GM21528 (cell line): ENCODE measurements around the gene EID3.
A peak's percentile ranks its signal among the peaks of the same experiment; 100 is the strongest.
"Not testable (repeated sequence)": the region's sequence is repeated elsewhere in the genome, so short reads cannot be mapped to it uniquely, and the experiment has no call there.

Source experiments
- ATAC-seq: cut with Tn5 transposase; IDR thresholded peaks from one replicate; pipeline ENCODE4 v1.9.1; 2021; ENCODE audit warnings: mild to moderate bottlenecking, moderate library complexity; ENCODE audit not compliant: unreplicated experiment, low FRiP score

Gene EID3

DNA sequence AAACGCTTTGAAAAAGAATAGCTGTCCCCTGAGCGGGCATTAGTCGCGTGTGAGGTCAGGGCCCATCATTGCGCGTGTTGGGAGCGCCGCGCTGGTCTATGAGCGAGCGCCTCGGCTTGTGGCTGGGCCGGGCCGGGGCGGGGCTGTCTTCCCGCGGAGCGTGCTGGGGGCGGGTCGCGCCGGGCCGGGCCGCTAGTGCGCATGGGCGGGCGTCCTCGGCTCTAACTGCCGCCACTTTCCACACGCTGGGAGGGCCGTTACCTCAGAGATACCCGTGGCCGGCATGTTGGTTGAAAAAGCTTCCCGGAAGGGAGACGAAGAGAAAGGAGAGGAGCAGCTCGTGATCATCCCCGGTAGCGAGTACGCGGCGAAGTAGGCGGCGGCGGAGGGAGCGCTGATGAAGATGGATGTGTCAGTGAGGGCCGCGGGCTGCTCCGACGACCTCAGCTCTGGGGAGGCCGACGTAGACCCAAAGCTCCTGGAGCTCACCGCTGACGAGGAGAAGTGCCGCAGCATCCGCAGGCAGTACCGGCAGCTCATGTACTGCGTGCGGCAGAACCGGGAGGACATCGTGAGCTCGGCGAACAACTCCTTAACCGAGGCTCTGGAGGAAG lies at the start of gene EID3:
Gene EID3, plus strand, starts transcription at position 202 of the 614 bp plus-strand sequence. Its CDS starts 196 bp downstream, at position 398.
- ATAC-seq, result peak; percentile 74

DNA sequence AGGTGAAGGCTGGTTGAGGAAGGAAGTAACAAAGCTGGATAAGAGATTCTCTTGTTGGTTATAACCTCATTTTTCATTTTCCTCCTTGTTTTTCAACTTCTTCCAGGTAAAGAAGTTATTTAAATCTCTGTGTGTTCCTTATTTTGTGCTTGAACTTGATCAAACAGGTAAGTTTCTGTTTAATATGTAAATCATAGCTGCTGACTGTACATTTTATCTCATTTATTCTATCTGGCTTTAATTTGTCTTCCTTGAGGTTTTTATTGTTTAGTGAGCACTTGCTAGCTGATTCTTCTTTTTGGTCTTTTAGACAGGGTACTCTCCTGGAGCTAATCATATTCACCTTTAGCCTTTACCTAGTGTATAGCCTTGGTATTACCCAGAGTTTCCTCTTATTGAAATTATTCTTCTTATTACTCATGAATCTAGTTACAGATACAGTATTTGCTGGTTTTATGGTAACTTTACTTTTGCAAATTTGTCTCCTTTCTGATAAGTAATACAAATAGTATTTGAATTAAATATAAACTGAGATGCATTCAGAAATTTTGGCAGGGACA lies 45.5 kb upstream of the EID3 start:
- ATAC-seq, result no peak

DNA sequence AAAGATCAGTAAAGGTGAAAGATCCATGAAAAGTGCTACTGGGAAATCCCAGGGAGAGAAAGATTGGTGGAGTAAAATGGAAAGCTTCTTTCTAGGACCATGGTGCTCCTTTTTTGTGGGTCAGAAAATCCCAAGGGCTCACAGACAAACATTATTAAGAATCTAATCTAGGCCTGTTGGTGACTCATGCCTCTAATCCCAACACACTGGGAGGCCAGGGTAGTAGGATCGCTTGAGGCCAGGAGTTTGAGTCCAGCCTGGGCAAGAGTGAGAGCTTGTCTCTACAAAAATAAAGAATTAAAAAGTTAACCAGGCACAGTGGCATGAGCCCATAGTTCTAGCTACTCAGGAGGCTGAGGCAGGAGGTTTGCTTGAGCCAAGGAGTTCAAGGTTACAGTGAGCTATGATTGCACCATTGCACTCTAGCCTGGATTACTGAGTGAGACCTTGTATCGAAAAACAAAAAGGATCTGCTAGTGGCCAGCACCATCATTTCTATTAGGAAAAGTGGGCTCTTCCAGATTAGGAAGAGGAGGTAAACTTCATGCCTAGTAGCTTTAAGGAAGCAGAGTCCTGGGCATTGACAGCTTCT lies 45.0 kb upstream of the EID3 start:
- no peak for ATAC-seq

DNA sequence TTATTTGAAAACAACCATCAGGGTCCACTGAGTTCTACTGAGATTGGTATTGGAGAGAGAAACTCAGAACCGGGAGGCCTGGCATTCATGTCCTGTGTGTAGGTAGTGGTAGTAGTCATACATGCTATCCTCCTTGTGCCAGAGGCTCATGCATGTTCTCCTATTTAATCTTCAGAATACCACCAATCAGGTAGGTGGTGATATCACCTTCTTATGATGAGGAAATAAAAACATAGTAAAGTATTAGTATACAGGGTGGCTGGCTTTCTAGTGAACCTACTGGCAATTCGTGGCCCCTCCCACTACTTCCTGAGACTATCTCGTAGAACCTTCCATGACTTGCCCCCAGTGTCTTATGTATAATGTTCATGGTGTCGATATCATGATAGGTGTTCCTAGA lies 40.5 kb upstream of the EID3 start:
- no peak for ATAC-seq

DNA sequence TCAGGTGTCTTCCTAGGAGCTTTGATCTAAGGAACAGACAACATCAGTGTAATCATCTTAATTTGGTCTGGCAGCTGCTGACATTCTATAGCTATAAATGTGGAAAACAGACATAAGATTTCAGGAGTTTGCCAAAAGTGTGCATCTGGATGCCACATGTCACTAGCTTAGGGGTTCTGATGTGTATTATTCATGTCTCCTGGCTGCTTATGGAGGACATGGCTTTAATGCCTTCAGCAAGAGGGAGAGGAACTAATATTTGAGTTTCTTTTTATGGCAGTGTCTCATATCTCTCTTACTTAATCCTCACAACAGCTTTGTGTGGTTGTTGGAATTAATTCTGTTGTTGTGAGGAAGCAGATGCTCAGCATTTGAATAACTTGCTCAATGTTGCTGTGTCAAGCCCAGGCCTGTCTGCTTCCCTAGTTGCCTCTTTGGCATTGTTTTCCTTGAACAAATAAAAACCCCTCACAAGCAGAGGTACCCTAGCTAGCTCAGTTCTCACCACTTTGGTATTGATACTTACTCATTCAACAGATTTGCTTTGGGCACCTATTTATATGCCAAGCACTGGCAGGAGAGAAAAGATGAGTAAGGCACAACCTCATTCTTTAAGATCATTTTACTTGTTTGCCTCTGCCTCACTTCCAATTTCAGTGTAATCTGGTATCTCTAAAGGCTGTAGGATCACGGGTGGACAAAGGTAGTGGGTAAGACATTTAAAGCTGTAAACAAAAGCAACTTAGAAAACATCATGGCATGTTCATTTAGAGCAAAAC lies 39.8 kb upstream of the EID3 start:
- ATAC-seq, result no peak

DNA sequence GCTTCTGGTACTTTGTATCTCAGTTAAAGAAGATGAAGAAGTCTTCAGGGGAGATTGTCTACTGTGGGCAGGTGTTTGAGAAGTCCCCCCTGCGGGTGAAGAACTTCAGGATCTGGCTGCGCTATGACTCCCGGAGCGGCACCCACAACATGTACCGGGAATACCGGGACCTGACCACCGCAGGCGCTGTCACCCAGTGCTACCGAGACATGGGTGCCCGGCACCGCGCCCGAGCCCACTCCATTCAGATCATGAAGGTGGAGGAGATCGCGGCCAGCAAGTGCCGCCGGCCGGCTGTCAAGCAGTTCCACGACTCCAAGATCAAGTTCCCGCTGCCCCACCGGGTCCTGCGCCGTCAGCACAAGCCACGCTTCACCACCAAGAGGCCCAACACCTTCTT lies 38.1 kb upstream of the EID3 start:
- not testable (repeated sequence) for ATAC-seq

DNA sequence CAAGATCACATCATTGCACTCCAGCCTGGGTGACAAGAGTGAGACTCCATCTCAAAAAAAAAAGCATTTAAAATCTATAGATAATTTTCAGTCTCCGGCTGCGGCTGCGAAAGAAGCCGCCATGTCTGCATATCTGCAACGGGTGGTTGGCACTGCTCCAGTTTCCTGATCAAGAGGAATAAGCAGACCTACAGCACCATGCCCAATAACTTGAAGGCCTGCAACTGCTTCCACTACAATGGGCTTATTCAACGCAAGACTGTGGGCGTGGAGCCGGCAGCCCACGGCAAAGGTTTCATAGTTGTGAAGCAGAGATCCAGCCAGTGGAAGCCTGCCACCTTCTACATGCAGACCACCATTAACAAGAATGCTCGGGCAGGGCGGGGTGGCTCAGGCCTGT lies 30.6 kb upstream of the EID3 start:
- ATAC-seq, result no peak

DNA sequence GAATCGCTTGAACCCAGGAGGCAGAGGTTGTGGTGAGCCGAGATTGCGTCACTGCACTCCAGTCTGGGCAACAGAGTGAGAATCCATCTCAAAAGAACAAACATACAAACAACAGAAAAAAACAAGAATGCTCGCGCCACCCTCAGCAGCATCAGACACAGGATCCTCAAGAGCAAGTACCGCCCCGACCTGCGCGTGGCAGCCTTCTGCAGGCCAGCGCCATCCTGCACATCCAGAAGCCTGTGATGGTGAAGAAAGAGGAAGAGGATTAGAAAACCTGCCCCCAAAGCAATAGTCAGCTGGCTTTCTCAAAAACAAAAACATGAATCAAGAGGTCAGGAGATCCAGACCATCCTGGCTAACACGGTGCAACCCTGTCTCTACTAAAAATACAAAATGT lies 30.0 kb upstream of the EID3 start:
- no peak for ATAC-seq

DNA sequence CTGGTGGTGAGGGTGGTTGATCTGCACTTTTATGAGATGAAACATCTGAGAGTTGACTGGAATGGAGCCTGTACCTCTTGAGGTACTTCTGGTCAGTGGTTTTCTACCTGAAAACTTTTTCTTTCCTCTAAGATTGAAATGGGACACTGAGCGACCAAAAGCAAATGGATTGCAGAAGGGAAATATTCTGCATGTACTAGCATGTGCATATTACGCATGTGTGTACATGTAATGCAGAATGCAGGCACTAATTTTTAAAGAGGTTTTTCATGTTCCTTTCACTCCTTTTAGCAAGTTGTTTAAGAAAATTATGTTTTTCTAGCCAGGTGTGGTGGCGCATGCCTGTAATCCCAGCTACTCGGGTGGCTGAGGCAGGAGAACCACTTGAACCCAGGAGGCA lies 28.7 kb upstream of the EID3 start:
- ATAC-seq, result no peak

DNA sequence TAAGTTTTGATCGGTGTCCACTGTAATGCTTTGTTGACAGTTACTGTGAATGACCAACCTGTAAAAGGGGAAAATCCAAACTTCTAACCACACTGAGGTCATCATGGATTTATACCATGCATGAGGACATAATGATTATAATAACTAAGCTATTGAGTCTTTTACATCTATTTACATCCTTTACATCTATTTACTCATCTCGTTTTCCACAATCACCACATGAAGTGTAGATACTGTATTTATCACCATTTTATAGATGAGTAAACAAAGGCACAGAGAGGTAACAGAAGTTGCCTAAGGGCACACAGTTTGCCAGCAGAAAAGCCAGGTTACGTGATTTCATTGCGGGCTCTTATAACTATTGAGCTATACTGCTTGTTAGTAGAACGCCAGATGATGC lies 27.9 kb upstream of the EID3 start:
- ATAC-seq, result no peak

DNA sequence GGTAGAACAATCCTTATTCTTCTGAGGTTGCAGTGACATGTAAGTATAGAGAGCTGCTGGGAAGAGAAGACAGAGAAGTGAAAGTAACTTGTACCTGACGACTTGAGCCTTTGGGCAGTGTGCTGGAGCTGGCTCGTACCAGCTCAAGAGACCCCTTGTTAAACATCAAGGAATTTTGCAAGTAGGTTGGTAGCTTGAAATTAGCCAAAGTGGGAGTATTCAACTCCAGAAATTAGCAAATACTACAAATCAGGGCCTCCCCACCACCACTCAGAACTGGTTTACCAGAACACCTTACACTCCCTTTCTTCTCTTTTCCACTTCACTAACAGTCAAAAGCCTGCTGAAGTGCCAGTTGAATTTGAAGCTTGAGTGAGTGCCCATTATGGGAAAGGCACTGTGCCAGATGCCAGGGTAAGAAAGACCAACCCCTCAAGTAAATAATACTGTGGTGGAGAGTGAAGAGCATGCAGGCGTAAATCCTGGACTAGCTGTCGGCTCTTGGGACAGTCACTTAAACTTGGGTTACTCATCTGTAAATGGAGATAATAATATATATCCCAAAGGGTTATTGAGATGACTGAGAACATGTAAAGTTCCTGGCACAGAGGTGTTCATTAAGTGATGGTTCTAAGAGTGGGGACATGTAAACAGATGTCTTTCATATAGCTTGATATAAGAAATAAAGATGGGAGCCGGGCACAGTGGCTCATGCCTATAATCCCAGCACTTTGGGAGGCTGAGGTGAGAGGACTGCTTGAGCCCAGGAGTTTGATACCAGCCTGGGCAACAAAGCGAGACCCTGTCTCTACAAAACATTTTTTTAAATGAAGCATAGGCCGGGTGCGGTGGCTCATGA lies 27.0 kb upstream of the EID3 start:
- ATAC-seq, result no peak

DNA sequence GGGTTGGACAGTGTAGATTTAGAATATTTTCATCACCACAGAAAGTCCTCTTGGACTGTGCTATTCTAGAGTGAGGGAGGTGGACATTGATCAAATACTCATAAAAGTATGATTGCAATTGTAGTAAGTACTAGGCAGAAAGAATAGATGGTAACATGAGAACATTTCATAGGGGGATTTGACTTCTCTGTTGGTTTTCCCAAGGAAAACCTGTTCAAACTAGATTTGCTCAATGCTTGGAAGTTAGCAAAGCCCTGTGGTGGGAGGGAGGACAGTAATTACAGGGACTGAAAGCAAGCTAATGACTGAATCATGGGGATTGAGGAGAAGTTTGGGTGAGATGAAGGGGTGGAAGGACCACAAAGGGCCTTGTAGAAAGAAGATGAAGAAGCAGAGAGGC lies 24.4 kb upstream of the EID3 start:
- ATAC-seq, result no peak

DNA sequence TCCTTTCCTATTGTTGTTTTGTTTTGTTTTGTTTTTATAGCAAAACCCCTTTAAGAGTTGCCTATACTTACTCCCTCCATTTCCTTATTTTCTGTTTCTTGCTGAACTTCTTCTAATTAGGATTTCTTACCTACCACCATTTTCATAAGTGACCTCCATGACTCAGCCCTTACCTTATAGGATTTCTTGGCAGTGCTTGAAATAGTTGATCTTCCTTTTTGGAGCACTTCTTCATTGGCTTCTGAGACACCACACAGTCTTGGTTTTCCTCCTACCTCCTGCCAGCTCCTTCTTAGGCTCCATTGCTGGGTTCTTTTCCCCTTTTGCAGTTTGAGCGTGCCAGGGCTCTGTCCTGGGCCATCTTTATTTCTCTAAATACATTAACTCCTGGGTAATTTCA lies 23.4 kb upstream of the EID3 start:
- ATAC-seq, result no peak

DNA sequence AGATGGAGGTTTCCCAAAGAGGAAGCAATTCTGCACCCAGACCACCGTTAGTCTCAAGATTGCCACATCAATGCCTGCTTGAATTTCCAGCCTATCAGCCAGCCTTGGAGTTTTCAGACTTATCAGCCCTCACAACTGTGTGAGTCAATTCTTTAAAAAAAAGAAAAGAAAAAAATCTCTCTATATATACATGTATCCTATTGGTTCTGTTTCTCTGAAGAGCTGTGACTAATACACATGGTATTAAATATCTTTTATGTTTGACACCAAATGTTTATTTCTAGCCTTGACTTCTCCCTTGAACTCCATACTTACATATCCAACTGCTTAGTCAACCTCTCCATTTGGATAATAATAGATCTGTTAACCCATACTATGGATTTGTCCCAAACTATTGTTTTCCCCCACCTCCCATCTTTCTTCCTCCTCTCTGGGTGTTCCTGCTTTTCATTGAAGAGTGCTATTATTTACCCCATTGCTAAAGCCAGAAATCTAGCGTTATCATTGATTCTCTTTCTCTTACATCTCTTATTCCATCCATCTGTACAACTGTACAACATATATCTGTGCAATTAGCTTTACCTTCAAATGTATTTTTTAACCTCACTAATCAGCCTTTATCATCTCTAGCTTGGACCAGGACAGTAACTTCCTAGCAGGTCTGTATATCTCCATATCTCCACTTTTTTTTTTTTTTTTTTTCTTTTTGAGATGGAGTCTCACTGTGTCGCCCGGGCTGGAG lies 22.7 kb upstream of the EID3 start:
- ATAC-seq, result no peak

DNA sequence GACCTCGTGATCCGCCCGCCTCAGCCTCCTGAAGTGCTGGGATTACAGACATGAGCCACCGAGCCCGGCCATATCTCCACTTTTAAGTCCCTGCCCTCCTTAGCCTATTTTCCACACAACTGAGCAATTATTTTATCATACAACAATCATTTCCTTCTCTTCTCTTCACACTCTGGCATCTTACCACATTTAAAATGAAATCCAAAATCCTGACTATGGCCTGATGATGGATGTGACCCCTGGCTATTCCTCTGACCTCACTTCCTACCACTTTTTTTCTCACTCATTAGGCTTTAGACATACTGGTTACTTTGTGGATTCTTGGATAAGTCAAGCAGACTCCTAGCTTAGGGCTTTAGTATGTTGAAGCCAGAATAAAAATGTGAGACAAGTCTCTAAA lies 21.9 kb upstream of the EID3 start:
- no peak for ATAC-seq

DNA sequence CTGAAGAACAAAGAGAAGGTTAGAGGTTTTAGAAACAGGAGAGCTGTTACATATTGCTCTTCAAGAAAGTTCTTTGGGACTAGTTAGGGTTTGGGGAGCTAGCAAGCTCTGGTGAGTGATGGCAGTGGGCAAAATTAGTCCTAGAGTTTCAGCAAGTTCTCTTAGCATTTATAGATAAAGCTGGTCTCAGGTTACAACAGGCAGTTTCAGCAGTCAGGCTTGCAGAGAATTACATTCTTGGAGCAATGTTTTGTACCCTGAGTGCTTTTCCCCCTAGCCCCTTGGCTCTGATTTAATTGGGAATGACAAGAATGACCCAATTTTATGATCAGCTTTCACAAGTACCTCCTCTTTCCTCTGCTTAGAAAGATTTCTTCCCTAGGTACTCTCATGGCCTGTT lies 21.4 kb upstream of the EID3 start:
- ATAC-seq, result no peak

DNA sequence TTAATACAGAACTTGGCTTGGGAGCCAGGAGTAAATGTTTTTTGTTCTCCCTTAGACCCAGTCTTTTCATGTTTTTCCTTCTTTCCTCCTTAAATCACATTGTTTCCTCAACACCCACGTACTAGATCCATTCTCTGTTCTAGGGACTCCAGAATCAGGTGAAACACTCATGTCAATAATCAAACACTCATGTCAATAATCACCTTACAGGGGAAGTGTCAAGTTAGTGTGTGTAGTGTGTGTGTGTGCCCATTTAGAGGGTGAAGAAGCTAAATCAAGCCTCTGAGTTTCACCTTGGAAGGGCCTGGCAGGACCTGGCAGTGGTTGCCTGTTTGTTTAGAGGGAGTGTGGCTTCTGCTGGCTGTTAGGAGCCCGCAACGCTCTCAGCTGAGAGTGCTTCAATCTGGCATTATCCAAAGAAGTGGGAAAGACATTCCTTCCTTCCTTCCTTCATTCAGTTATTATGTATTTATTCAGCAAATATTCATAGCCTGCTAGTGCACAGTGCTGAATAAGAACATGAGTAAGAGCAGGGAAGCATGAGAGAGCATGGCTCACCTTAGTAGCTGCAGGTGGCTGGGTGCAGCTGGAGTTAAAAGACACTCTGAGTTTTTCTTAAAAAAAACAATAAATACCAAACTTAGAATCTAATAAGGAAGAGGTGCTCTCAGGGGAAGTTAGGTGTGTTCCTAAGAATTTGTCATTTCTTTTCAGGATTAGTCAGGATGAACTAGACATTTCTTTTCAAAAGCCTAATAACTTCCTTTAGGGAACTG lies 17.6 kb upstream of the EID3 start:
- no peak for ATAC-seq

DNA sequence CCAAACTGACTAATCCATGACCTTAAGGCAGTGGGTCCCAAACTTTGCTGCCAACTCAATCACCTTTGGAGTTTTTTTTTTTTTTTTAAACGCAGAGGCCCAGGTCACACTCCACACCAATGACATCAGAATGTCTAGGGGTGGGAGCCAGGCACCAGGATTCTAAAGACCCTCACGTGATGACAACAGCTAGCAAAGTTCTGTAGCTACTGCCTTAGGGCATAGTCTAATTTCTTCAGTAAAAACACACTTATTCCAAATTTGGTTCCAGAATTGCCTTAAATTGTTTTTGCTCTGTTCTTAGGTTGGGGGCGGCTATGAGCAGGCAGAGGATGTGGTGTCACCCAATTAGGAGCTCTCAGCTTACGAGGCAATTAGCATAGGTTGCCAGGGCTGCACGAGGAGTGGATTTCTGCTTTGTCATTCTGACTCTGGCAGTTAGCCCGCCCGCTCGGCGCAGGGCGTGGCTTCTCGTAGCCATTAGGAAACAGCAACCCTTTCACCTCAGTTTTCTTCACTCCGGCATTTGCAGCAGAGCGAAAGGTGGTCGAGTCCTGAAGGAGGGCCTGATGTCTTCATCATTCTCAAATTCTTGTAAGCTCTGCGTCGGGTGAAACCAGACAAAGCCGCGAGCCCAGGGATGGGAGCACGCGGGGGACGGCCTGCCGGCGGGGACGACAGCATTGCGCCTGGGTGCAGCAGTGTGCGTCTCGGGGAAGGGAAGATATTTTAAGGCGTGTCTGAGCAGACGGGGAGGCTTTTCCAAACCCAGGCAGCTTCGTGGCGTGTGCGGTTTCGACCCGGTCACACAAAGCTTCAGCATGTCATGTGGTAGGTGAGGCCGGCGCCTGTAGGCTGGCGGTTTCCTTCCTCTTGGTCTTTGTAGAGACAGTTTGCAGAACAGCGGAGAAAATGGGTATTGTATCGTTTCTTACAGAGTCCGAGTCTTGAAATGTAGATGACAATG lies 16.7 kb upstream of the EID3 start:
- peak; percentile 92 for ATAC-seq
